HepG2 (cell line): ENCODE results near the gene SMTN. TPM values are rescaled to one million over a fixed set of nuclear protein-coding genes. Genes with fewer than 3 reads are reported as not detected.

Source experiments
- GLI4 ChIP-seq: sonication (generic); formaldehyde crosslinking; IDR thresholded peaks from 2 replicates; pipeline ENCODE4 v1.5.1; 2020; ENCODE audit warnings: missing genetic modification reagents, mild to moderate bottlenecking, moderate library complexity, borderline replicate concordance
- GTF2F1 ChIP-seq: fragments of 150-350 bp; IDR thresholded peaks from 2 replicates; pipeline ENCODE4 v1.6.1; 2014; ENCODE audit warnings: low read length
- HDAC6 ChIP-seq: fragments of 200-600 bp; sonication (generic); IDR thresholded peaks from 2 replicates; pipeline ENCODE4 v1.7.0; 2017; ENCODE audit warnings: mild to moderate bottlenecking, antibody characterized with exemption, low read length, low read depth
- MTA1 ChIP-seq: sonication (generic); formaldehyde crosslinking; IDR thresholded peaks from 2 replicates; pipeline ENCODE4 v1.4.0; 2020; ENCODE audit warnings: missing genetic modification reagents, mild to moderate bottlenecking, borderline replicate concordance
- NFIC ChIP-seq: IDR thresholded peaks from 2 replicates; pipeline ENCODE4 v1.6.1; 2012; ENCODE audit warnings: mild to moderate bottlenecking, low read length, inconsistent platforms
- PCBP1 ChIP-seq: fragments of 200-400 bp; formaldehyde crosslinking; IDR thresholded peaks from 2 replicates; pipeline ENCODE4 v1.6.1; 2017; ENCODE audit warnings: mild to moderate bottlenecking, low read depth, low read length, borderline replicate concordance
- PHF21A ChIP-seq: sonication (generic); formaldehyde crosslinking; IDR thresholded peaks from 2 replicates; pipeline ENCODE4 v1.5.0; 2020; ENCODE audit warnings: mild to moderate bottlenecking, missing genetic modification reagents
- RELA ChIP-seq: sonication (generic); formaldehyde crosslinking; IDR thresholded peaks from 2 replicates; pipeline ENCODE4 v1.4.0; 2020; ENCODE audit warnings: missing genetic modification reagents
- RXRB ChIP-seq: IDR thresholded peaks from 2 replicates; pipeline ENCODE4 v1.6.1; 2016; ENCODE audit warnings: borderline replicate concordance, missing genetic modification reagents, missing compliant biosample characterization
- TBX3 ChIP-seq: fragments of 450-650 bp; IDR thresholded peaks from 2 replicates; pipeline ENCODE4 v1.6.1; 2017; ENCODE audit warnings: antibody characterized with exemption, mild to moderate bottlenecking, inconsistent platforms, borderline replicate concordance
- TOPORS ChIP-seq: sonication (generic); formaldehyde crosslinking; IDR thresholded peaks from 2 replicates; pipeline ENCODE4 v1.8.0; 2023; ENCODE audit warnings: mild to moderate bottlenecking, missing genetic modification reagents
- ZFAT ChIP-seq: sonication (generic); formaldehyde crosslinking; conservative IDR thresholded peaks from 2 replicates; pipeline ENCODE4 v1.8.1; 2023; ENCODE audit warnings: missing genetic modification reagents, inconsistent platforms
- ZNF317 ChIP-seq: sonication (generic); formaldehyde crosslinking; IDR thresholded peaks from 2 replicates; pipeline ENCODE4 v1.5.0; 2020; ENCODE audit warnings: mild to moderate bottlenecking, missing genetic modification reagents
- ZNF350 ChIP-seq: sonication (generic); formaldehyde crosslinking; IDR thresholded peaks from 2 replicates; pipeline ENCODE4 v1.4.0; 2020; ENCODE audit warnings: mild to moderate bottlenecking, low read depth, missing genetic modification reagents, borderline replicate concordance
- ZNF572 ChIP-seq: sonication (generic); formaldehyde crosslinking; IDR thresholded peaks from 2 replicates; pipeline ENCODE4 v1.5.1; 2020; ENCODE audit warnings: mild to moderate bottlenecking, missing genetic modification reagents
- ZNF703 ChIP-seq: sonication (generic); formaldehyde crosslinking; IDR thresholded peaks from 2 replicates; pipeline ENCODE4 v1.5.1; 2020; ENCODE audit warnings: missing genetic modification reagents, mild to moderate bottlenecking, moderate library complexity, borderline replicate concordance
- ZNF720 ChIP-seq: sonication (generic); formaldehyde crosslinking; IDR thresholded peaks from 2 replicates; pipeline ENCODE4 v1.4.0; 2020; ENCODE audit warnings: missing genetic modification reagents
- ZNF781 ChIP-seq: sonication (generic); formaldehyde crosslinking; IDR thresholded peaks from 2 replicates; pipeline ENCODE4 v1.5.1; 2020; ENCODE audit warnings: borderline replicate concordance, mild to moderate bottlenecking, missing genetic modification reagents; ENCODE audit errors: not compliant biosample characterization
- polyA plus RNA-seq, 8 experiments: library from polyadenylated mRNA; depleted of rRNA in 3 of 8; stranded (reverse) in 7 of 8; unstranded in 1 of 8; fragments of >200 nt; fragmentation: Illumina TruSeq in 4 of 8; extraction: Trizol in 4 of 8; gene quantifications; 2 replicates each; pipeline versions ENCODE4 v1.2.1 to v1.2.3, GENCODE V29; 2011 to 2016; ENCODE audit warnings: low read depth in 4 of 8, missing spikeins in 1 of 8, mixed read lengths in 1 of 8; ENCODE audit not compliant: insufficient read depth in 1 of 8
- total RNA-seq, 5 experiments: library from RNA; depleted of rRNA; stranded (reverse); fragments of >200 nt; fragmentation: Illumina TruSeq; extraction: Trizol; gene quantifications; 2 replicates each; pipeline ENCODE4 v1.2.3, GENCODE V29; 2016; ENCODE audit warnings: low read depth in 1 of 5
- TF ChIP-seq, protein P1 (sequence below), 2 experiments: IDR thresholded peaks; 2 replicates each; pipeline ENCODE4 v1.6.1; 2011 to 2012; ENCODE audit warnings: low read length in 2 of 2, borderline replicate concordance in 1 of 2, low read depth in 1 of 2, mild to moderate bottlenecking in 1 of 2, moderate library complexity in 1 of 2
- TF ChIP-seq, protein P2 (sequence below): sonication (generic); formaldehyde crosslinking; IDR thresholded peaks from 2 replicates; pipeline ENCODE4 v1.4.0; 2020; ENCODE audit warnings: mild to moderate bottlenecking, missing genetic modification reagents, borderline replicate concordance
- TF ChIP-seq, protein P3 (sequence below): sonication (generic); formaldehyde crosslinking; IDR thresholded peaks from 2 replicates; pipeline ENCODE4 v1.4.0; 2020; ENCODE audit warnings: mild to moderate bottlenecking, missing genetic modification reagents

SMTN gene
- total and polyA plus RNA-seq, 2 of the 13 experiments (the other 11 are each of a cell fraction or from before 2014, with no cell fraction given) = 14.7 to 26.1 TPM

DNA sequence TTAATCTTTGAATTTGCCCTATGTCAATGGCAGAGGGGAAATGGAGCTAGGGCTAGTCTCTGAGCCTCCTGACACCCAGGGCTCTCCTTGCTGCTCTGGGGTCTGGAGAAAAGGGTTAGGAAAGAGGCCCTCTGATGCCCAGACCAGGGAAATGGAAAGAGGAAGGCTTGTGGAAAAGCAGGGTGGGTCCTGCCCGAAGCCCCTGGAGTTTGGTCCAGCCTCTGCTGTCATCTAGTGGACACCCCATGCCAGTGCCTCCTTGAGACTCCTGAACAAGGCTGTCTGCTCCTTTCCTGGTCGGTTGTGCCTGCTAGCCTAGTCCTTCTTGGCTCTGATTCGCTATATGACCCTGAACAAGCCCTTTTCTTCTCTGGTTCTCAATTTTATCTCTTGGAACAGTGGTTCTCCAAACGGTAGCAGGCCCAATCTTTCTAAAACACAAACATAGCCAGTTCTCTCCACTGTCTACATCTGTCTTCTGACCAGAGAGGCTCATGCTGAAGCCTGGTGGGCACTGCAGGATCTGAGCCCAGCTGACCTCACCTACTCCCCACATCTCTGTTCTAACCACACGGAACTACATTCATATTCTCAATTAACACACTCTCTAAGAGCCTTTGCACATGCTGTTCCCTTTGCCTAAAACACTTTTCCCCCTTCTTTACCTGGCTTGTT, 68.0 kb downstream of the SMTN start (continued):
- TF ChIP-seq ZNF317 (CRISPR knock-in tag) = peak; percentile 97
- TF ChIP-seq ZNF572 (CRISPR knock-in tag) = 0 out of 2 replicates have a peak, but pooled peaks have one; percentile 31
- no peak for TF ChIP-seq TOPORS
- no peak for TF ChIP-seq PCBP1
- TF ChIP-seq PHF21A (CRISPR knock-in tag) = no peak
- TF ChIP-seq, protein P1, sequence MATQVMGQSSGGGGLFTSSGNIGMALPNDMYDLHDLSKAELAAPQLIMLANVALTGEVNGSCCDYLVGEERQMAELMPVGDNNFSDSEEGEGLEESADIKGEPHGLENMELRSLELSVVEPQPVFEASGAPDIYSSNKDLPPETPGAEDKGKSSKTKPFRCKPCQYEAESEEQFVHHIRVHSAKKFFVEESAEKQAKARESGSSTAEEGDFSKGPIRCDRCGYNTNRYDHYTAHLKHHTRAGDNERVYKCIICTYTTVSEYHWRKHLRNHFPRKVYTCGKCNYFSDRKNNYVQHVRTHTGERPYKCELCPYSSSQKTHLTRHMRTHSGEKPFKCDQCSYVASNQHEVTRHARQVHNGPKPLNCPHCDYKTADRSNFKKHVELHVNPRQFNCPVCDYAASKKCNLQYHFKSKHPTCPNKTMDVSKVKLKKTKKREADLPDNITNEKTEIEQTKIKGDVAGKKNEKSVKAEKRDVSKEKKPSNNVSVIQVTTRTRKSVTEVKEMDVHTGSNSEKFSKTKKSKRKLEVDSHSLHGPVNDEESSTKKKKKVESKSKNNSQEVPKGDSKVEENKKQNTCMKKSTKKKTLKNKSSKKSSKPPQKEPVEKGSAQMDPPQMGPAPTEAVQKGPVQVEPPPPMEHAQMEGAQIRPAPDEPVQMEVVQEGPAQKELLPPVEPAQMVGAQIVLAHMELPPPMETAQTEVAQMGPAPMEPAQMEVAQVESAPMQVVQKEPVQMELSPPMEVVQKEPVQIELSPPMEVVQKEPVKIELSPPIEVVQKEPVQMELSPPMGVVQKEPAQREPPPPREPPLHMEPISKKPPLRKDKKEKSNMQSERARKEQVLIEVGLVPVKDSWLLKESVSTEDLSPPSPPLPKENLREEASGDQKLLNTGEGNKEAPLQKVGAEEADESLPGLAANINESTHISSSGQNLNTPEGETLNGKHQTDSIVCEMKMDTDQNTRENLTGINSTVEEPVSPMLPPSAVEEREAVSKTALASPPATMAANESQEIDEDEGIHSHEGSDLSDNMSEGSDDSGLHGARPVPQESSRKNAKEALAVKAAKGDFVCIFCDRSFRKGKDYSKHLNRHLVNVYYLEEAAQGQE (IDR thresholded peaks at IDR 0.05; ENCODE audit: borderline replicate concordance in 1 of 2, low read depth in 1 of 2, low read length in 2 of 2) = no peak
- TF ChIP-seq, protein P2, sequence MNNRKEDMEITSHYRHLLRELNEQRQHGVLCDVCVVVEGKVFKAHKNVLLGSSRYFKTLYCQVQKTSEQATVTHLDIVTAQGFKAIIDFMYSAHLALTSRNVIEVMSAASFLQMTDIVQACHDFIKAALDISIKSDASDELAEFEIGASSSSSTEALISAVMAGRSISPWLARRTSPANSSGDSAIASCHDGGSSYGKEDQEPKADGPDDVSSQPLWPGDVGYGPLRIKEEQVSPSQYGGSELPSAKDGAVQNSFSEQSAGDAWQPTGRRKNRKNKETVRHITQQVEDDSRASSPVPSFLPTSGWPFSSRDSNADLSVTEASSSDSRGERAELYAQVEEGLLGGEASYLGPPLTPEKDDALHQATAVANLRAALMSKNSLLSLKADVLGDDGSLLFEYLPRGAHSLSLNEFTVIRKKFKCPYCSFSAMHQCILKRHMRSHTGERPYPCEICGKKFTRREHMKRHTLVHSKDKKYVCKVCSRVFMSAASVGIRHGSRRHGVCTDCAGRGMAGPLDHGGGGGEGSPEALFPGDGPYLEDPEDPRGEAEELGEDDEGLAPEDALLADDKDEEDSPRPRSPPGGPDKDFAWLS (CRISPR knock-in tag) = no peak
- no peak for TF ChIP-seq NFIC
- TF ChIP-seq HDAC6 = no peak
- TF ChIP-seq ZNF703 (CRISPR knock-in tag) = no peak
- peak; percentile 73; the same call in 1 of the 2 replicates for TF ChIP-seq RXRB (CRISPR knock-in tag)
- no peak for TF ChIP-seq ZNF781 (CRISPR knock-in tag)
- TF ChIP-seq ZNF350 (CRISPR knock-in tag) = peak; percentile 40; the same call in 1 of the 2 replicates
- TF ChIP-seq GTF2F1 = no peak
- TF ChIP-seq, protein P3, sequence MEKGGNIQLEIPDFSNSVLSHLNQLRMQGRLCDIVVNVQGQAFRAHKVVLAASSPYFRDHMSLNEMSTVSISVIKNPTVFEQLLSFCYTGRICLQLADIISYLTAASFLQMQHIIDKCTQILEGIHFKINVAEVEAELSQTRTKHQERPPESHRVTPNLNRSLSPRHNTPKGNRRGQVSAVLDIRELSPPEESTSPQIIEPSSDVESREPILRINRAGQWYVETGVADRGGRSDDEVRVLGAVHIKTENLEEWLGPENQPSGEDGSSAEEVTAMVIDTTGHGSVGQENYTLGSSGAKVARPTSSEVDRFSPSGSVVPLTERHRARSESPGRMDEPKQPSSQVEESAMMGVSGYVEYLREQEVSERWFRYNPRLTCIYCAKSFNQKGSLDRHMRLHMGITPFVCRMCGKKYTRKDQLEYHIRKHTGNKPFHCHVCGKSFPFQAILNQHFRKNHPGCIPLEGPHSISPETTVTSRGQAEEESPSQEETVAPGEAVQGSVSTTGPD = no peak
- TF ChIP-seq RELA (CRISPR knock-in tag) = no peak
- no peak for TF ChIP-seq ZFAT (CRISPR knock-in tag)
- no peak for TF ChIP-seq TBX3
- TF ChIP-seq GLI4 = 0 out of 2 replicates have a peak, but pooled peaks have one; percentile 26
- no peak for TF ChIP-seq ZNF720 (CRISPR knock-in tag)
- TF ChIP-seq MTA1 (CRISPR knock-in tag) = no peak
